ENCODE measurements around the gene CHGA.
A peak's percentile ranks its signal among the peaks of the same experiment; 100 is the strongest.

CHGA gene

GRCh38 chr14:92949496-92950192 is 26.7 kb downstream of the CHGA start:
- no peak overlapping the region for H3K27ac ChIP-seq
- TF ChIP-seq ZFX (IDR thresholded peaks at IDR 0.05) = no peak
- no peak for TF ChIP-seq CTCF (conservative IDR thresholded peaks at IDR 0.05)

GRCh38 chr14:92950193-92950540 is 27.2 kb downstream of the CHGA start:
- no peak overlapping the region for H3K27ac ChIP-seq
- TF ChIP-seq ZFX (IDR thresholded peaks at IDR 0.05) (no peak), CTCF (conservative IDR thresholded peaks at IDR 0.05) (no peak)

- H3K27ac ChIP-seq = no peak overlapping the region
- TF ChIP-seq ZFX (IDR thresholded peaks at IDR 0.05) (no peak), CTCF (conservative IDR thresholded peaks at IDR 0.05) (no peak)
Measured at GRCh38 chr14:92950773-92951172, 27.8 kb downstream of the CHGA start.

- no peak for TF ChIP-seq CTCF (conservative IDR thresholded peaks at IDR 0.05)
- no peak for TF ChIP-seq ZFX (IDR thresholded peaks at IDR 0.05)
Measured at GRCh38 chr14:92951261-92951660, 28.3 kb downstream of the CHGA start.

GRCh38 chr14:92951912-92952471 is 29.0 kb downstream of the CHGA start:
- peak overlapping the region; percentile 3; the same call in 1 of the 2 replicates for H3K27ac ChIP-seq
- no peak for TF ChIP-seq ZFX (IDR thresholded peaks at IDR 0.05)
- TF ChIP-seq CTCF (conservative IDR thresholded peaks at IDR 0.05) = peak; percentile 96

More at GRCh38 chr14:92951261-92951660, 28.3 kb downstream of the CHGA start:
- no peak overlapping the region for H3K27ac ChIP-seq

GRCh38 chr14:92952481-92953298 is 29.7 kb downstream of the CHGA start:
- TF ChIP-seq CTCF (conservative IDR thresholded peaks at IDR 0.05) (no peak), ZFX (IDR thresholded peaks at IDR 0.05) (no peak)
- peak overlapping the region; percentile 3; the same call in 1 of the 2 replicates for H3K27ac ChIP-seq

GRCh38 chr14:92953526-92953925 is 30.6 kb downstream of the CHGA start:
- H3K27ac ChIP-seq = no peak overlapping the region
- TF ChIP-seq CTCF (conservative IDR thresholded peaks at IDR 0.05) (no peak), ZFX (IDR thresholded peaks at IDR 0.05) (no peak)
